WI38 (cell line): Measurements from ENCODE around the gene PPRC1.

Experiments used
- H3K4me3 ChIP-seq: 2 replicates; pipeline ENCODE4 v1.5.1; 2011; ENCODE audit warnings: low read depth, mild to moderate bottlenecking, control low read depth, low read length
- TF ChIP-seq, protein P1 (sequence below): IDR thresholded peaks from 2 replicates; pipeline ENCODE4 v1.5.1; 2012; ENCODE audit warnings: low read depth, mild to moderate bottlenecking, control low read depth, low read length

Gene PPRC1

DNA sequence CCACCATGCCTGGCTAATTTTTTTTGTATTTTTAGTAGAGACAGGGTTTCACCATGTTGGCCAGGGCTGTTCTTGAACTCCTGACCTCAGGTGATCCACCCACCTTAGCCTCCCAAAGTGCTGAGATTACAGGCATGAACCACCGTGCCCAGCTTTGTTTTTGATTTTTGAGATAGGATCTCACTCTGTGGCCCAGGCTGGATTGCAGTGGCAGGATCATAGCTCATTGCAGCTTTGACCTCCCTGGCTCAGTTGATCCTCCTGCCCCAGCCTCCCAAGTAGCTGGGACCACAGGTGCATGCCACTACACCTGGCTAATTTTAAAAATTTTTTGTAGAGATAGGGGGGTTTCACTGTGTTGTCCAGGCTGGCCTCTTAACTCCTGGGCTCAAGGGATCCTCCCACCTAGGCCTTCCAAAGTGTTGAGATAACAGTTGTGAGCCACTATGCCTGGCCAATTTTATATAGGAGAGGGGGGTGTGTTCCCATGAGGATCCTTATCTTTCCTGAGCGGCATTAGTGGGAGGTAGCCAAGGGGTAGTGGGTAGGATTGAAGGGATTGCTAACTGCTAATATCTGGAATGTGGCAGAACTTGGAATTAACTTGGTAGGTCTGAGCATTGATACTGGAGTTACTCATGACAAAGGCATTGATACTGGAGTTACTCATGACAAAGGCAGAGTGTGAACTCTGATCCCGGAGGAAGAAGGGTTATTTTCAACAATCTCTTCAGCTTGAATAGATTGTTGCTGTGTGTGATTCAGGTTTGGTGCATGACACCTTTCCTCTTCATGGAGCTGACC lies 18.3 kb downstream of the PPRC1 start:
- TF ChIP-seq, protein P1, sequence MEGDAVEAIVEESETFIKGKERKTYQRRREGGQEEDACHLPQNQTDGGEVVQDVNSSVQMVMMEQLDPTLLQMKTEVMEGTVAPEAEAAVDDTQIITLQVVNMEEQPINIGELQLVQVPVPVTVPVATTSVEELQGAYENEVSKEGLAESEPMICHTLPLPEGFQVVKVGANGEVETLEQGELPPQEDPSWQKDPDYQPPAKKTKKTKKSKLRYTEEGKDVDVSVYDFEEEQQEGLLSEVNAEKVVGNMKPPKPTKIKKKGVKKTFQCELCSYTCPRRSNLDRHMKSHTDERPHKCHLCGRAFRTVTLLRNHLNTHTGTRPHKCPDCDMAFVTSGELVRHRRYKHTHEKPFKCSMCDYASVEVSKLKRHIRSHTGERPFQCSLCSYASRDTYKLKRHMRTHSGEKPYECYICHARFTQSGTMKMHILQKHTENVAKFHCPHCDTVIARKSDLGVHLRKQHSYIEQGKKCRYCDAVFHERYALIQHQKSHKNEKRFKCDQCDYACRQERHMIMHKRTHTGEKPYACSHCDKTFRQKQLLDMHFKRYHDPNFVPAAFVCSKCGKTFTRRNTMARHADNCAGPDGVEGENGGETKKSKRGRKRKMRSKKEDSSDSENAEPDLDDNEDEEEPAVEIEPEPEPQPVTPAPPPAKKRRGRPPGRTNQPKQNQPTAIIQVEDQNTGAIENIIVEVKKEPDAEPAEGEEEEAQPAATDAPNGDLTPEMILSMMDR = no peak
- peak overlapping the region; percentile 99 for H3K4me3 ChIP-seq

DNA sequence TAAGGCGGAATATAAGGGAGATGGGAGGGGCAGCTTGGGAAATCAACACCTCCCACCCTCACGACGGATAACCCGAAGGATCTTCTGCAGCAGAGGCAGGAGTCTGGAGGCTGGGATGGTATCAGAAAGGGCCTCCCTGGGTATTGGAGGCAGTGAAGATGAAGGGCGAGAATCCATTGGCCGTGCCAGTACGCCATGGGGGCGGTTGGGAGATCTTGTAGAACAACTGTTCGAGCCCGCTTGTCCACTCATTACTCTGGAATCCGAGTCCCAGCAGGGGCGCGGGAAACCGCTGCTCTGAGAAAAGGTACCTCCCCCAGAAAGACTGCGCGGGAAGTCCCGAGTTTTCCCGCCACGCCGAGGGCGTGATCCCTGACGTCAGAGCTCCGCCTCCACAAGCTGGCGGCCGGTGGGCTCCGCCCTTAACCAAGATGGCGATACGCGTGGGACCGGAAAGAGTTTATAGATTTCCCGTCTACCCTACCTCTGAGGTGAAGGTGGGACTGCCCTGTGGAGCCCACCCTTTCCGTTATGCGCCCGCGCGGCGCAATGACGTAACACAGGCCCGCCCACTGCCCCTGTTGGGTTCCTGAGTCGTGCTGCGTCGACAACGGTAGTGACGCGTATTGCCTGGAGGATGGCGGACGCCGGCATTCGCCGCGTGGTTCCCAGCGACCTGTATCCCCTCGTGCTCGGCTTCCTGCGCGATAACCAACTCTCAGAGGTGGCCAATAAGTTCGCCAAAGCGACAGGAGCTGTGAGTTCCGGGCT lies 19.1 kb downstream of the PPRC1 start, which contains the start of gene NOLC1:
Gene NOLC1 (plus strand): TSS at position 616 of the 771 bp plus-strand sequence. CDS start 22 bp downstream, at position 638.
- TF ChIP-seq, protein P1 = no peak
- peak within 1 kb of the TSS; percentile 99 for H3K4me3 ChIP-seq

DNA sequence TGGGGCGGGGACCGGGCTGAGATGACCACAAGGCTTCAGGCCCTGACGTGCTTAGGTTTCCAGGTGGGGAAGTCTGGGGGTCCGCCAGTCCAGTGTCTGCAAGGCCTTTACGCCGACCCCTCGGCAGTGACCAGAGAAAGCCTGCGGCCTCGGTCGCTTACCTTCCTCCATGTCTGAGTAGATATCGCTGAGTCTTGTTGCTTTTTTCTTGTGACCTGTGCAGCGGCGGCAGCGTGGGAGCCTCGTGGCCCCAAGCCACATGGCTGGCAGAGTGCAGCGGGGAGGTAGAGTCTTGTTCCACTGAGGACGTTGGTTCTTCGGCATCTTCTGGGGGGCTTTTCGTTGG lies 19.7 kb downstream of the PPRC1 start:
- TF ChIP-seq, protein P1 = no peak
- peak overlapping the region; percentile 99 for H3K4me3 ChIP-seq

DNA sequence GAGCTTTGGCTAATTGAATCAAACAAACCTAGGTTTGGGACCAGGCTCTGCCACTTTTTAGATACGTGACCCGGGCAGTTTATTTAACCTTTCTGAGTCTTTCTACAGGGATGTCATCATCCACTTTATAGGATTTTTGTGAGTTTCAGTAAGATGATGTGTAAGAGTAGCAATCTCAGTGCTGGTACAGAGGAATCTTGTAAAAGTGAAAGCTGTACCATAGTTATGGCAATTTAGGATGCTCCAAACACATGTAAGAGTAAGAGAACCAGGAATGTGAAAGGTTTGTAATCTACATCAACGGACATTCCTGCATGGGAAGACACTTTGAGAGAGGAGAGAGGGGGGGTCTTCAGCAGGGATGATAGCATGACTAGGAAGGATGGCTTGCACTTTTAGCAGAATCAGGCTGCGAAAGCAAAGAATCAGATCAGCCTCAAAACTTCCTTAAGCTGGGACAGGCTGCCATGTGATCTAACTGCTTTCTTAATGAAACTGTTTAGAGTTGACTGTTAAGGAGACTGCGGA lies 20.3 kb downstream of the PPRC1 start:
- TF ChIP-seq, protein P1 = no peak
- H3K4me3 ChIP-seq = peak overlapping the region; percentile 99

DNA sequence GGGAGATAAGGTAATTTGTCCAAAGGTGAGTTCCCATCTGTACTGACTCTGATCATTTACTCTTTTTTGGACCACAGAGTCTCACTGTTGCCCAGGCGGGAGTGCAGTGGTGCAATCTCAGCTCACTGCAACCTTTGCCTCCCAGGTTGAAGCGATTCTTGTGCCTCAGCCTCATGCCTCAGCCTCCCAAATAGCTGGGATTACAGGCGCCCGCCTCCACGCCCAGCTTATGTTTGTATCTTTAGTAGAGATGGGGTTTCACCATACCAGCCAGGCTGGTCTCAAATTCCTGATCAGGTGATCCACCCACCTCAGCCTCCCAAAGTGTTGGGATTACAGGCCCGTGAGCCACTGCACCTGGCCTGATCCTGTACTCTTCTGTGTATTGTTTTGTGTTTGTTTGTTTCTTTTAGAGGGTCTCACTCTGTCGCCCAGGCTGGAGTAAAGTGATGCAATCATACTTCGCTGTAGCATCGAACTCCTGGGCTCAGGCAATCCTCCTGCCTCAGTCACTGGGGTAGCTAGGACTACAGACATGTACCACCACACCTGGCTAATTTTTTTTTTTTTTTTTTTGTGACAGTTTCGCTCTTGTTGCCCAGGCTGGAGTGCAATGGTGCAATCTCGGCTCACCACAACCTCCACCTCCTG lies 21.8 kb downstream of the PPRC1 start:
- no peak overlapping the region for H3K4me3 ChIP-seq
- TF ChIP-seq, protein P1 = no peak

DNA sequence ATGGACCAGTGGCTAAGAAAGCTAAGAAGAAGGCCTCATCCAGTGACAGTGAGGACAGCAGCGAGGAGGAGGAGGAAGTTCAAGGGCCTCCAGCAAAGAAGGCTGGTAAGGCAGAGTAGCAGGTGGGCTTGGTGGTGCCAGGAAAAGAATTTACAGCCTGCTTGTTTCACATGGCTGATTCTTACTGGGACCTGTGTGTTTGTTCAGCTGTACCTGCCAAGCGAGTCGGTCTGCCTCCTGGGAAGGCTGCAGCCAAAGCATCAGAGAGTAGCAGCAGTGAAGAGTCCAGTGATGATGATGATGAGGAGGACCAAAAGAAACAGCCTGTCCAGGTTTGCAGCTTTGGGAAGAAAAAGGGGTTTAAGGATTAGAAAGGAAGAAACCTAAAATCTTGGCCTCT lies 24.4 kb downstream of the PPRC1 start:
- no peak overlapping the region for H3K4me3 ChIP-seq
- TF ChIP-seq, protein P1 = no peak
